Measurements from ENCODE around the gene TPM4.

The TPM4 gene

GRCh38 chr19:16041991-16042386 is 34.3 kb upstream of the TPM4 start:
- DNase-seq (ENCODE audit: low spot score): no peak

GRCh38 chr19:16042533-16043085 is 33.7 kb upstream of the TPM4 start:
- no peak for DNase-seq (ENCODE audit: low spot score)

DNA sequence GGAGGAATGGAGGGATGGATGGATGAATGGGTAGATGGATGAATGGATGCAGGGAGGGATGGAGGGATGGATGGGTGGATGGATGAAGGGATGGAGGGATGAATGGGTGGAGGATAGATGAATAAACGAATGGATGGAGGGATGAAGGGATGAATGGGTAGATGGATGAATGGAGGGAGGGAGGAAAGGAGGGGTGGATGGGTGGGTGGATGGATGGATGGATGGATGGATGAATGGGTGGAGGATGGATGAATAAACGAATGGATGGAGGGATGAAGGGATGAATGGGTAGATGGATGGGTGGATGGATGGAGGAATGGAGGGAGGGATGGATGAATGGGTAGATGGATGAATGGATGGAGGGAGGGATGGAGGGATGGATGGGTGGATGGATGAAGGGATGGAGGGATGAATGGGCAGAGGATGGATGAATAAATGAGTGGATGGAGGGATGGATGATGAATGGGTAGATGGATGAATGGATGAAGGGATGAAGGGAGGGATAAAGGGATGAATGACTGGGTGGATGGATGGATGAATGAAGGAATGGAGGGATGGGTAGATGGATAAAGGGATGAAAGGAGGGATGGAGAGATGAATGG is 33.0 kb upstream of the TPM4 start:
- no peak for DNase-seq (ENCODE audit: low spot score)

DNA sequence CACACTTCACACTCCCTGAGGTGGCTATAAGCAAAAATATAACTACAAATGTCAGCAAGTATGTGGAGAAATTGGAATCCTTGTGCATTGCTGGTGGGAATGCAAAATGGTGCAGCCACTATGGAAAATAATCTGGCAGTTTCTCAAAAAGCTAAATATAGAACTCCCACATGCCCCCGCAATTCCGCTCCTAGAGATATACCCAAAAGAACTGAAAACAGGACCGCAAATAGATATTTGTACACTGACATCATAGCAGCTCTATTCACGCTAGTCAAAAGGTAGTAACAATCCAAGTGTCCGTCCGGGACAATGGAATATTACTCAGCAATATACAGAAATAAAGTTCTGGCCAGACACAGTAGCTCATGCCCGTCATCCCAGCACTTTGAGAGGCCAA is 31.5 kb upstream of the TPM4 start:
- no peak for DNase-seq (ENCODE audit: low spot score)

DNA sequence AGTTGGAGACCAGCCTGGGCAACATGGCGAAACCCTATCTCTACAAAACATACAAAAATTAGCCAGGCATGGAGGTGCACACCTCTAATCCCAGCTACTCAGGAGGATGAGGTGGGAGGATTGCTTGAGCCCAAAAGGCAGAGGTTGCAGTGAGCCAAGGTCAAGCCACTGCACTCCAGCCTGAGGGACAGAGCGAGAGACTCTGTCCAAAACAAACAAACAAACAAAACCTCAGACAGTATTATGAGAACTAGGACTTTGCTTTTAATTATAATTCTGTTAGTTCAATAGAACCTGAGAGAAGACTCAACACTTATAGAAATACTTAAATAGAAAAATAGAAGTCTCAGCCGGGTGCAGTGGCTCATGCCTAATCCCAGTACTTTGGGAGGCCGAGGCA is 31.1 kb upstream of the TPM4 start:
- DNase-seq (ENCODE audit: low spot score): no peak

GRCh38 chr19:16045893-16046292 is 30.4 kb upstream of the TPM4 start:
- no peak for DNase-seq (ENCODE audit: low spot score)

- no peak for DNase-seq (ENCODE audit: low spot score)
Measured at GRCh38 chr19:16048583-16048982, 27.7 kb upstream of the TPM4 start.

DNA sequence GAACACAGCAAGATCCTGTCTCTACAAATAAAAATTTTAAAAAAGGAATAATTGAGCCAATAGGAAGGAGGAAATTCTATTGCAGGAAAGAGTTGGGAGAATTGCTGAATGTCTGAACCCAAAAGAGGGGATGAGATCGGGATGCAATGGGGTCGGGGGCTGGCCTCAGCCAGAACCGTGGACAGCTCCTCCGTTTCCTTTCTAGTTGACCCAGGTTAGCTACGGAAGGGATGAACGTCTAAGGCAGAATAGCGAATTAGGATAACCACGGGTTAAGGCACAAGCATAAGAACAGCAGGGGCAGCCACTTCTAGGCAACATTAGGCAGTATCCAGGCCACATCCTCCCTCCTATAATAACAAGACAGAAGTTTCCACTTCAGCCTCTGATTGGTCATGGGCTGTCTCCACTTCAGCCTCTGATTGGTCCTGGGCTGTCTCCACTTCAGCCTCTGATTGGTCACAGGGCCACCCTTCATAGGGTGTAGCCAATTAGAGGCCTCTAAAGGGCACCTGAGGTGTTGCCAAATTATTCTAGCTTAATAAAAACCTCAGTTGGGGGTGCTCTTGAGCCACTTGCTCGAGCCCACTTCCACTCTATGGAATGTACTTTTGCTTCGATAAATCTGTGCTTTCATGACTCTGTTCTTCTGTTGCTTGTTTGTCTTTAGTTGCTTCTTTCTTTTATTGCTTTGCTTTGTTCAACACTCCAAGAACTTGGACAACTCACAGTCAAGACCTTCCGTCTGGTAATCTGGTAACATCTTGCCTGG is 24.9 kb upstream of the TPM4 start:
- no peak for DNase-seq (ENCODE audit: low spot score)

DNA sequence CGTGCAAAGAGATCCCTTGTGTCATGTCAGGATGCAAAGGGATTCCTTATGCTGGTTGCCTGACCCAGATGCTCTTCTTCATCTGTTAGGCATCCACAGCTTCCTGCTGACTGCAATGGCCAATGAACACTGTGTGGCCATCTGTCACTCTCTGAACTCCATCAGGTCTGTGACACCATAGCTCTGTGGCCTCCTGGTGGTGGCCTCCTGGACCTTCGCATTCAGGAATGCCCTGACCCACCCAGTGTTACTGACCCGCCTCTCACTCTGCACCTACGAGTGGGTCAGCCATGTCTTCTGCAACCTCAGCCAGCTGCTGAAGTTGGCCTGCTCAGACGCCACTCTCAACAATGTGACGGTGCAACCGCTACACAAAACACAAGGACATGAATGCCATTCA is 23.9 kb upstream of the TPM4 start:
- no peak for DNase-seq (ENCODE audit: low spot score)

GRCh38 chr19:16057062-16057461 is 19.2 kb upstream of the TPM4 start:
- no peak for DNase-seq (ENCODE audit: low spot score)

DNA sequence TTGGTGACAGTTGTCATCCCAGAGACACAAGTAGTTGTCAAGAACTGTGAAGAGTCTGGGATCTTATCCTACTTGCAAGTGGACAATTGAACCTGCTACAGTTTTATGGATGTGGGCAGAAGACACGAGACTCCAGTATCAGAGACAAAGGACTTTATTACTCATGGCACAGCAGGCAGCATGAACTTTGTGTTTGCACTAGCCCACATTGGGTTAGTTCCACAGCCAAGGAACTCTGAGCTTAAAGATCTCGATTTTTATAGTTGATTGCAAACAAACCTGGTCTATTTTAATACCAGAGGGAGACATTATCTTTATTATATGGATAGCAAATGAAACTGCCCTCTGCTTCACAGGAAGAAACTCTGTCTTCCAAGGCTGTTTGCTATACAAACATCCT is 16.0 kb upstream of the TPM4 start:
- DNase-seq (ENCODE audit: low spot score): no peak

DNA sequence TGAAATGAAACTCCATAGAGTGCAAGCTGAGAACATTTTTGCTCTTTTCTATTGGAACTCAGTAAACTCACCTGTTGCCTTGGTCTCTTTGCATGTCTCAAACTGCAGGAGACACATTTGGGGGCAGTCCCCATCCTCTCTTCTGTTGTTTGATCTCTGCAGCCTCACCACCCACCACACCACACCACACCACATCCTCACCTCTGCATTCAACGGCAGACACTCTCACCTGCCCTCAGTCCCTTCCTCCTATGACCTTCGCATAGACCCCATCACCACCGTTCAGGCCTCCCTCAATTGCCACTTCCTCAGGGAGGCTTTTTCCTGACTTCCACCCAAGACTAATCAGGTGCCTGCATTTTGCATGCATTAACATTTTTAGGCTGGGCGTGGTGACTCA is 14.4 kb upstream of the TPM4 start:
- DNase-seq (ENCODE audit: low spot score): no peak

DNA sequence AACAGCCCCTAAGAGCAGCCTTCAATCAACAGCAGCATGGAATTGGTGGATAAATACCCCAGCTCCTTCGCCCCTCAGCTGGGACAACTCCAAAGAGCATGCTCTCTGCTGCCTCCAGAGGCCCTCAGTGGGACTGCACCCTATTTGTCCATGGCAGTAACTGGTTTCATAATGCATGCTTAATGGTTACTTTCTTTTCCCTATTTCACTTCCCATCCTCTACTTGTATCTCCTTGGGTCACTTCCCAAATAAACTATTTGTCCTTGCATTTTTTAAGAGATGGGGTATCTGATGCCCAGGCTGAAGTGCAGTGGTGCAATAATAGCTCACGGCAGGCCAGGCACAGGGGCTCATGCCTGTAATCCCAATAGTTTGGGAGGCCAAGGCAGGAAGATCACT is 13.5 kb upstream of the TPM4 start:
- DNase-seq (ENCODE audit: low spot score): no peak

DNA sequence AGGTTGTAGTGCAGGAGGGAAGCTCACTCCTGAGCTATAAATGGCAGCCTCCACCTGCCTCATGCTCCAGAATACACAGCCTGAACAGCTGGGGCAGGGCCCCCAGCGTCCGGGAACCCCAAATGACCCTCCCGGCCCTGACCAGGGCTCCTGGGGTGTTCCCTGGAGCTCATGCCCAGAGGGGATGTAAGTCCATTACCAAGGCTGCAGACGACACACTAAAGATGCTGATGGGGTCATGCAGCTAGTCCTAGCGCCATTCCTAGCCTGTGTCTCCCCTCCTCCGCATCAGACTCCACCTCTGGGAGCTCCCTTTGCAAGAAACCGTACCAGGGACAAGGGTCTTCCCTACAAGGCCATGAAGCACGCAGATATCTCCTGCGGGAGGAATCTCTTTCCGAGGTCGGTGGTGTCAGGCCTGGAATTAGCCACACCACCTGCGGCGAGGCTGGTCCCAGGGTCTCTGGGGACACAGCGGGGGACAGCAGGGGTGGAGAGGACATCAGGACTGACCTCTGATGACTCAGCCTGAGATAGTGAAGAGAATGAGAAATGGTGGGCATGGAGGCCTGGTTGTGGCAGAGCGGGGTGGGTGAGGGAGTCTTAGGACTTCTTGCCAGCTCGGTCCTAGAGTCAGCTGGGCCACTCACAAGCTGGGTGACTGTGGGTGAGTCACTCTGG is 11.9 kb upstream of the TPM4 start:
- no peak for DNase-seq (ENCODE audit: low spot score)

DNA sequence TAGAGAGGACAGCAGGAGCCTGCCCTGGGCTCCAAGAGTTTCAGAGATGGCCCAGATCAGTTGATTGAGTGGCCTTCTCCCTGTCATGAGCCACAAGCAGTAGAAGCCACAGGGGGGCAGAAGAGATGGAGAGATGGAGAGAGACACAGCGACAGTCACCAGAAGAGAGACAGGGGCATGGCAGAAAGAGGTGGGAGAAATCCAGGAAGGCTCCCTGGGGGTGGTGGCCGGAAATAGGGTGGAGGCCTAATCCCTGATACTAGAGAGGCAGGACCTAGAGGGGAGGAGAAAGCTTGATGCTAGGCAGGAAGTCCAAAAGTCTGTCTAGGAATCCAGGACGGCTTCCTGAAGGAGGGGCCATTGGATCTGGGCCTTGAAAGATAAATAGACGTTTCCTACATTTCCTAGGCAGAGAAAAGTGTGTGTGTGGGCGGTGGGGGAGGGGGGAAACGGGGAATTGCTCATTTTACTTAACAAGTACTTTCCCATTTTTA is 9.6 kb upstream of the TPM4 start:
- peak; percentile 39 for DNase-seq (ENCODE audit: low spot score)

DNA sequence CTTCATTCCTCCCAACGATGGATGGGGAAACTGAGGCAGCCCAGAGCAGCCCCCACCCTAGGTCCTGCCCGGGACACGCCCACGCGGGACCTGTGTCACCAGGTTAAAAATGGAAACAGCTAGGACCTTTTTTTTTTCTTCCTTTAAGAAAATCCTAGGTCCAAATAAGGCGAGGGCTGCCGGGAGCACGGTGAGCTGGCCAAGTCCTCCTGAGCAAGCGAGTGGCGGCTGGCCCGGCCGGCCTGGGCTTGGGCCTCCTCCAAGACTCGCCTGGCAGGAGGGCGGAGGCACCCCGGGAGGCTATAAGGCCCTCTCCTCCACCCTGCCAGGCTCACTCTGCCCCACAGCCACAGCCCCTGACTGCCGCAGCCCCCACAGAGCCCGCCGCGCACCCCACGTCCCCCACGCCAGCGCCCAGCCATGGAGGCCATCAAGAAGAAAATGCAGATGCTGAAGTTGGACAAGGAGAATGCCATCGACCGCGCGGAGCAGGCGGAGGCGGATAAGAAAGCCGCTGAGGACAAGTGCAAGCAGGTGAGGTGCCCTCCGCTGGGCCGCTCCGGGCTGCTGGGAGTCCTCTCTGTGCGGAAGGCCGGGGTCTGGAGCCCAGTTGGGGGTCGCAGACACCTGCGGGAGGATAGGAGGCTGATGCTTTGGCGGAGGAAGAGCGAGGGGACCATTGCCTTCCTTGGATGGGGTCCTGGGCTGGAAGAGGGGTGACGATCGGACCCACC is 8.9 kb upstream of the TPM4 start:
- DNase-seq (ENCODE audit: low spot score): no peak

DNA sequence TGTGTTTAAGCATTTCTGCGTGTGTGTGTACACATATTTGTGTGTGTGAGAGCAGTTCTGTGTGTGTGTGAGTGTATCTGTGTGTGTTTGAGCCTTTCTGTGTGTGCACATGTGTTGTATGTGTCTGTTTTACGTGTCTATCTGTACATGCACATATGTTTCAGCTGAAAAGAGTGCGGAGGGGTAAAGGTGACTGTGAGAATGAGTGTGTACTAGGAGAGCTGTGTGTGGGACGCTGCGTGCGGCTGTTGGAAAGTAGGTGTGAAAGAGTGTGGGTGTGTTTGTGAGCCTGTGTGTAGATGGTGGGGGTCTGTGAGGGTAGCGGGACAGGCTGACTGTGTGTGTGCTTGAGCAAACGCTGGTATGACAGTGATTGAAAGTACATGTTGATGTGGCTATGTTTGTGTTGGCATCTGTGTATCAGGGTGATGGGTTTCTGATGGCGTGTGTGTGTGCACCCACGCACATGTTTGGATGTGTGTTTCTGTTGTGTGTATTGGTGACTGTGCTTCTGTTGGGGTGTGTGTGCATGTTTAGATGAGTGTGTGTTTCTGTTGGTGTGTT is 7.5 kb upstream of the TPM4 start:
- DNase-seq (ENCODE audit: low spot score): no peak

GRCh38 chr19:16069813-16070365 is 6.4 kb upstream of the TPM4 start:
- DNase-seq (ENCODE audit: low spot score): no peak

DNA sequence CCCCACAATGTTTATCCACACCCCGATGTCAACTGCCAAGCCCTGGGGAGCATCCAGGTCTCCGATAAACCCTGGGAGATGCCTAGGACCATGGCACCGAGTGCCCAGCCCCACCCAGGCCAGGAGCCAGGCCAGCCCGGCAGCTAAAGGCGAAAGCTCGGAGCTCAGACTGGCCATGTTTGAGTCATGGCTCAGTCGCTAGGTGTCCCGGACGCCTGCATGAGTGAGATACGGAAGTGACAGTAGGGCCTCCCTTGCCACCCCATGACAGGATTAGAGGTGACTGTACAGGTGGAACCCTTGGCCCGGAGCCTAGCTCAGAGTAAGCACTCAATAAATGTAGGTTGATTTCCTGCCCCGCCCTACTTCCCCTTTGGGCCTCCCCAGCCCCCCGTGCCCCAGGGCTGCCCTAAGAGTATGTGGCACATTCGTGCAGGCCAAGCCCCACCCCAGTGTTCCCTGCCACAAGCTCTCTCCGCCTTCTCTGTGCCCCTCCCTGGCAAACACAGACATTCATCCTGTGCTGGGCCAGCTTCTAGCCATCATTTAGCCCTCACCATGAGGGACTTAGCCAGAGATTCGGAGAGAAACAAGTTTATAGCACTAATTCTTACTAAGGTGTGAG is 5.8 kb upstream of the TPM4 start:
- no peak for DNase-seq (ENCODE audit: low spot score)

GRCh38 chr19:16071072-16071691 is 5.1 kb upstream of the TPM4 start:
- DNase-seq (ENCODE audit: low spot score): no peak

GRCh38 chr19:16073481-16073880 is 2.8 kb upstream of the TPM4 start:
- DNase-seq (ENCODE audit: low spot score): no peak
